T-cell (primary cell): Measurements from ENCODE around the gene CIART. TPM values are rescaled to one million over a fixed set of nuclear protein-coding genes. Genes with fewer than 3 reads are reported as not detected.
"Not testable (repeated sequence)": the region's sequence is repeated elsewhere in the genome, so short reads cannot be mapped to it uniquely, and the experiment has no call there.

Experiments
- ATAC-seq, 4 experiments: fragments of 200-7000 bp in 3 of 4; fragments of 150-1000 bp in 1 of 4; cut with Tn5 transposase; replicated peaks in 1 of 4; 1 replicate in 3 of 4; 2 replicates in 1 of 4; pipeline ENCODE4 v1.10.0; 2021; ENCODE audit warnings: moderate library complexity in 3 of 4, mild to moderate bottlenecking in 2 of 4, moderate number of reproducible peaks in 1 of 4
- CTCF ChIA-PET, 2 donors: fragments of 300-600 bp; sonication (Branson Sonifier 250); formaldehyde crosslinking; loops; one replicate each; lab custom pipeline; 2022; ENCODE audit warnings: antibody characterized with exemption in 2 of 2; lab: Charles Lee
- POLR2A ChIA-PET, 2 donors: fragments of 300-600 bp; sonication (Branson Sonifier 250); formaldehyde crosslinking; loops; one replicate each; lab custom pipeline; 2022; ENCODE audit warnings: antibody characterized with exemption in 2 of 2; lab: Charles Lee
- DNase-seq, 35 experiments: peaks; one replicate each; pipeline versions ENCODE4 v3.0.0 to v3.0.0-alpha.2; 2013 to 2023
- H3K27ac ChIP-seq: one replicate; pipeline ENCODE4 v1.5.1; 2013; ENCODE audit warnings: low read length
- H3K27me3 ChIP-seq, 2 experiments: replicated peaks in 1 of 2; 1 replicate in 1 of 2; 2 replicates in 1 of 2; pipeline versions ENCODE4 v1.6.1 to v1.7.0; 2013; ENCODE audit warnings: low read length in 1 of 2, mixed read lengths in 1 of 2; ENCODE audit not compliant: control insufficient read depth in 2 of 2, insufficient read depth in 2 of 2; ENCODE audit errors: extremely low read depth in 1 of 2
- H3K36me3 ChIP-seq, 2 donors: 1 replicate in 1 of 2; 2 replicates in 1 of 2; pipeline versions ENCODE4 v1.6.1 to v1.7.0; 2013; ENCODE audit warnings: low read length in 1 of 2; ENCODE audit not compliant: control insufficient read depth in 2 of 2, insufficient read depth in 1 of 2; ENCODE audit errors: extremely low read depth in 1 of 2
- H3K4me1 ChIP-seq, 2 experiments: 1 replicate in 1 of 2; 2 replicates in 1 of 2; pipeline versions ENCODE4 v1.6.1 to v1.7.0; 2013; ENCODE audit warnings: low read length in 2 of 2, mixed read lengths in 1 of 2; ENCODE audit not compliant: insufficient read depth in 2 of 2, control insufficient read depth in 1 of 2; ENCODE audit errors: extremely low read depth in 1 of 2
- H3K4me3 ChIP-seq, 2 donors: 1 replicate in 1 of 2; 2 replicates in 1 of 2; pipeline versions ENCODE4 v1.5.1 to v1.7.0; 2013; ENCODE audit warnings: mild to moderate bottlenecking in 2 of 2, low read length in 1 of 2, moderate library complexity in 1 of 2; ENCODE audit not compliant: control insufficient read depth in 1 of 2; ENCODE audit errors: extremely low read depth in 1 of 2
- H3K9me3 ChIP-seq: 2 replicates; pipeline ENCODE4 v1.7.0; 2013
- H3K27ac Mint-ChIP-seq, 2 donors: one replicate each; pipeline ENCODE4 v1.8.0; 2020 to 2021; ENCODE audit warnings: mild to moderate bottlenecking in 2 of 2, mixed read lengths in 2 of 2
- H3K27me3 Mint-ChIP-seq, 2 donors: one replicate each; pipeline ENCODE4 v1.8.0; 2021 to 2022; ENCODE audit warnings: mixed read lengths in 2 of 2
- H3K36me3 Mint-ChIP-seq: one replicate; pipeline ENCODE4 v1.8.0; 2021; ENCODE audit warnings: mixed read lengths
- H3K4me1 Mint-ChIP-seq, 3 donors: one replicate each; pipeline ENCODE4 v1.8.0; 2020 to 2022; ENCODE audit warnings: mixed read lengths in 3 of 3, mild to moderate bottlenecking in 1 of 3
- H3K4me3 Mint-ChIP-seq, 3 donors: one replicate each; pipeline ENCODE4 v1.8.0; 2020 to 2022; ENCODE audit warnings: mild to moderate bottlenecking in 3 of 3, mixed read lengths in 3 of 3, moderate library complexity in 3 of 3
- H3K9me3 Mint-ChIP-seq, 3 donors: one replicate each; pipeline ENCODE4 v1.8.0; 2020 to 2022; ENCODE audit warnings: mixed read lengths in 3 of 3
- WGBS: methylation state at CpG from one replicate; pipeline ENCODE4 v1.1.5; 2013; ENCODE audit warnings: missing lambda C conversion rate; ENCODE audit not compliant: insufficient coverage; 5-methylcytosine and 5-hydroxymethylcytosine counted together
- total RNA-seq, 35 experiments: library from RNA in 6 of 35; stranded (reverse) in 6 of 35; fragments of 120-200 nt in 1 of 35; gene quantifications; one replicate each; pipeline versions ENCODE4 v1.2.1 to v1.2.4 and lab custom pipeline; 2013 to 2026

The CIART gene
- total RNA-seq, 5 donors from 2014 or later (not counting 1 experiment from before 2014, with no cell fraction given) = 0.63 to 2.9 (median 1.3) TPM

DNA sequence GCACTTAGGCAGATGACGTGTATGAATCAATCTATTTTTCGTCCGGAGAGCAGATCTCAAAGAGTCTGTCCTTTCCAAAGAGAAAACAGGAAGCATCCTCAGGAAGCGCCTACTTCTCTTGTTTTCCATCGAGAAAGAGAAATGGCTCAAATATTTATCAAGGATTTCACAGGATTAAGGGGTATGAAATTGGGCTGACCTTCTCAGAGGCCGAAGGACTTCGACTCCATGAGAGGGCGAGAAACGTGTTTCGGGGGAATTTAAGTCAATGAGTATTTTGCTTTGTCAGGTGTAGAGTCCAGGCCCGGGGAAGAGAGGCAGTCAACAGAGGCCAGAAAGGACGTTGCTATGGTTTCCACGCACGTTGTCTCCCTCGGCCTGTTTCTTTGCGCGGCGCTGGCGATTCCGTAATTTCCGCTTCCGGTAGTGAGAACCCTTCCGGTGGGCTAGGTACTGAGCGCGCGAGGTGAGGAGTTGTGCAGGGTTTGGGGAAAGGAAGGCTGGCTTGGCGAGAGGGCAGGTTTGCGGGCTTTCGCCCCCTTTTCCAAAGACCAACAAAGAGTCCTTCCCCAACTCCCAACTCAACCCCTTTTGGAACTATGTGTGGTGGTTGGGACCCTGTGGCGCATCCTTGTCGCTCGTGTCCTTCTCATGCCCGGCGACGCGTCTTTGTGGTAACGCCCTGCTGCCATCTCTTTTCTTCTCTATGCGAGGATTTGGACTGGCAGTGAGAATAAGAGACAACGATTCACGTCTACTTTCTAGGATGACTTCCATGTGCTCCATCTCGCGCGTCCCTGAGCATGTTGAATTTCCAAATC is 11.3 kb downstream of the CIART start, which contains the start of gene MRPS21:
TSS of gene MRPS21 (plus strand) at position 429 of the 821 bp plus-strand sequence. CDS start 506 bp downstream, outside the sequence.
- H3K9me3 ChIP-seq = no peaks in the 10 kb centered on the region
- Mint-ChIP-seq H3K27me3 (no peaks in the 10 kb centered on the region), H3K4me1 (peaks cover 25 to 35% (median 35%) of the 10 kb centered on the region in 3 donors), H3K27ac (peak within 1 kb of the TSS; percentile 96 to 98), H3K36me3 (peaks cover 13% of the 10 kb centered on the region), H3K4me3 (peak within 1 kb of the TSS; percentile 90 to 93 (median 92)), H3K9me3 (no peaks in the 10 kb centered on the region)
- peak; percentile 64 to 94 (median 81) for DNase-seq
- no peaks in the 10 kb centered on the region for H3K27me3 ChIP-seq
- peaks cover 5 to 16% of the 10 kb centered on the region in 2 donors for H3K36me3 ChIP-seq
- ChIA-PET POLR2A (no interaction called here), CTCF (no interaction called here)
- peak within 1 kb of the TSS; percentile 79 to 95 for H3K4me3 ChIP-seq
- ATAC-seq = peak; percentile 97 to 99 (median 98)
- H3K27ac ChIP-seq = peak within 1 kb of the TSS; percentile 99
- peaks cover 7 to 22% of the 10 kb centered on the region in 2 experiments for H3K4me1 ChIP-seq
- 5% methylated on average over 22 of the region's 43 CpGs for WGBS

DNA sequence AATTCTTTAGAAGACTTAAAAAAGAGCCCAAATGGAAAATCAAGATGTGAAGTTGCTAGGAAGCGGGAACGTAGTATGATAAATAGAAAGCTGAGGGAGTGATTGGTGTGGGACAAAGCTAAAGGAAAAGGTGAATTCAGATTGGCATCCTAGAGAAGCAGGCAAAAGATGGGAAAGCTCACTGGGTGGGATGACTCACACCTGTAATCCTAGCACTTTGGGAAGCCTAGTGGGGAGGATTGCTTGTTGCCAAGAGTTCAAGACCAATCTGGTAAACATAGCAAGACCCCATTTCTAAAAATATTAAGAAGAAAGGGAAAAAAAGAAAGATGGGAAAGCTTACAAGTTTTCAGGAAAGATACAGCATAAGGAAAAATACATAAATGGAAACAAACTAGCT is 13.1 kb downstream of the CIART start:
- no peak overlapping the region for H3K27ac Mint-ChIP-seq
- peaks cover 7 to 22% of the 10 kb centered on the region in 2 experiments for H3K4me1 ChIP-seq
- H3K36me3 ChIP-seq = peaks cover 9 to 23% of the 10 kb centered on the region in 2 donors
- H3K4me1 Mint-ChIP-seq = peaks cover 31 to 36% (median 35%) of the 10 kb centered on the region in 3 donors
- H3K27me3 ChIP-seq = no peaks in the 10 kb centered on the region
- 100% methylated on average over 2 of the region's 2 CpGs for WGBS
- no peak overlapping the region for H3K27ac ChIP-seq
- no peaks in the 10 kb centered on the region for H3K9me3 Mint-ChIP-seq
- H3K27me3 Mint-ChIP-seq = no peaks in the 10 kb centered on the region
- ChIA-PET POLR2A (interaction anchor here (0.6 to 0.8 kb wide), 4 partner anchors 26 to 1362 kb away, joined by 3 to 6 read pairs (median 3); partner anchors contain the start of genes MCL1 (in 1 of the 2) and PRPF3 (in 1 of the 2)), CTCF (interaction anchor here in 1 of 2 donors (0.7 kb wide), 2 partner anchors 64 to 627 kb away, joined by 3 to 4 read pairs; no protein-coding TSS in a partner anchor)
- peaks cover 13% of the 10 kb centered on the region for H3K36me3 Mint-ChIP-seq
- peak overlapping the region in 2 of 3 donors; percentile 8 to 45 for H3K4me3 Mint-ChIP-seq
- ATAC-seq (no peak), DNase-seq (no peak)
- no peak overlapping the region for H3K4me3 ChIP-seq
- no peaks in the 10 kb centered on the region for H3K9me3 ChIP-seq

DNA sequence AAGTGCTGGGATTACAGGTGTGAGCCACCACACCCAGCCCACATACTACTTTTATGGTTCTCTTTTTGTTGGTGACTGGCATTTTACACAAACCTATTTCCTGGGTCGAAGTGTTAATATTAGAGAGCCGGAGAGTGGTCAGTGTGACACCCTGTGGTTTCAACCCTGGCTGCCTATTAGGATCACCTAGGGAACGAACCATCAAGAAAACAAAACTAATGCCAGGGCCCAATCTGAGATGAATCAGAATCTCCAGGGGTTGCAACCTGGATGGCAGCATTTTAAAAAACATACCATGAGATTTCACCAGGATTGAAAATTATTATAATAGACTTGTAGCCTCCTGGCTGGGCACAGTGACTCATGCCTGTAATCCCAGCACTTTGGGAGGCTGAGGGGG is 17.4 kb downstream of the CIART start:
- Mint-ChIP-seq H3K36me3 (peaks cover 29% of the 10 kb centered on the region), H3K4me3 (no peak overlapping the region), H3K27me3 (no peaks in the 10 kb centered on the region), H3K4me1 (peaks cover 22 to 30% (median 30%) of the 10 kb centered on the region in 3 donors), H3K9me3 (no peaks in the 10 kb centered on the region), H3K27ac (no peak overlapping the region)
- ChIA-PET POLR2A (no interaction called here), CTCF (interaction anchor here in 1 of 2 donors (0.7 kb wide), 1 partner anchor 164 kb away, joined by 3 read pairs; no protein-coding TSS in a partner anchor)
- ATAC-seq = no peak
- Histone ChIP-seq H3K27me3 (no peaks in the 10 kb centered on the region), H3K4me1 (peaks cover 3 to 4% of the 10 kb centered on the region in 2 experiments), H3K36me3 (peaks cover 9 to 41% of the 10 kb centered on the region in 2 donors), H3K4me3 (no peak overlapping the region), H3K9me3 (no peaks in the 10 kb centered on the region), H3K27ac (no peak overlapping the region)
- WGBS = 100% methylated on average over 1 of the region's 3 CpGs
- no peak for DNase-seq

DNA sequence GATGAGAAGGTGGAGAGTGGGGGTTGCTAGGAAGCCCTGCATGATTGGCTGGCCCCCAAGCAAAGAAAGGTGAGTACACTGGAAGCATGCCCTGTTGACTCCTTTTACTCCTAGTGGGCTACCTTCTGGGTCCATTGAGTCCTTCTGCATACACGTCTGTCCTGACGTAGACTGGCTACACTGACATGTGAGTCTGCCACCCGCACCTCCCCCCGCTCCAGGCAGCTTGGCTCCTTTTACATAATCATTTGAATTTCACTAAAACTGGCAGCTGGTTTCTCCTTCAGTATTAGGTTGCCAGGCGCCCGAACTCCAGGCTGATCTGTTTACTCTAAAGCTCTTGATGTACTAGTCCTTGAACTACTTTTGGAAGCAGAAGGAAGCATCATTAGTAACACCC is 20.0 kb downstream of the CIART start:
- no peaks in the 10 kb centered on the region for H3K9me3 Mint-ChIP-seq
- ATAC-seq (no peak), DNase-seq (no peak)
- ChIA-PET CTCF (interaction anchor here in 1 of 2 donors (0.5 kb wide), 1 partner anchor 37 kb away, joined by 6 read pairs; no protein-coding TSS in a partner anchor), POLR2A (interaction anchor here in 1 of 2 donors (0.6 kb wide), 1 partner anchor 36 kb away, joined by 6 read pairs; no protein-coding TSS in a partner anchor)
- Histone ChIP-seq H3K9me3 (no peaks in the 10 kb centered on the region), H3K4me3 (no peak overlapping the region), H3K27ac (no peak overlapping the region), H3K27me3 (no peaks in the 10 kb centered on the region), H3K4me1 (no peaks in the 10 kb centered on the region), H3K36me3 (peaks cover 5 to 29% of the 10 kb centered on the region in 2 donors)
- no peaks in the 10 kb centered on the region for H3K27me3 Mint-ChIP-seq
- H3K27ac Mint-ChIP-seq = no peak overlapping the region
- 88% methylated on average over 3 of the region's 6 CpGs for WGBS
- H3K4me3 Mint-ChIP-seq = no peak overlapping the region
- peaks cover 8 to 23% (median 15%) of the 10 kb centered on the region in 3 donors for H3K4me1 Mint-ChIP-seq
- peaks cover 19% of the 10 kb centered on the region for H3K36me3 Mint-ChIP-seq

DNA sequence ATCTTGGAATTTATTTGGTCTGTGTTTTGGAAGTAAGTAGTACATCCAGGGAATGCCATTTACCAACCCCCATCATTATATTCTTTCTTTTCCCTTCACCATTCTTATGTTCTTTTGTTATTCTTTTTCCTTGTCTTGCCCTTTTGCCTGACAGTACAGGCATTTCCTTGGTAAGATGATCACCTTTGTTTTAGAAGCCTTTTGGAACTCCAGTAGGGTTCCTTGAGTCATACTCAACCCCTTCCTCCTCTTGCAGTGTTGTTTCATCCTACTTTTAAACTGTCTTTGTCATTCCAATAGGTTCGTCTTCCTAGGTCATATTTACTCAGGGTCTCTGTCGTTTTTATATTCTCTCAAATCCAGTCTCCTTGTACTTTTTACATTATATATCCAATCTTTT is 20.5 kb downstream of the CIART start:
- POLR2A ChIA-PET = interaction anchor here in 1 of 2 donors (0.5 kb wide), 1 partner anchor 977 kb away, joined by 9 read pairs; no protein-coding TSS in a partner anchor
- Histone ChIP-seq H3K4me1 (no peaks in the 10 kb centered on the region), H3K9me3 (no peaks in the 10 kb centered on the region), H3K4me3 (no peak overlapping the region), H3K36me3 (peaks cover 5 to 32% of the 10 kb centered on the region in 2 donors), H3K27ac (no peak overlapping the region), H3K27me3 (no peaks in the 10 kb centered on the region)
- Mint-ChIP-seq H3K27me3 (no peaks in the 10 kb centered on the region), H3K4me1 (peaks cover 5 to 23% (median 13%) of the 10 kb centered on the region in 3 donors), H3K4me3 (no peak overlapping the region), H3K9me3 (no peaks in the 10 kb centered on the region), H3K27ac (peak overlapping the region in 1 of 2 donors; percentile 15), H3K36me3 (peaks cover 20% of the 10 kb centered on the region)
- CTCF ChIA-PET = interaction anchor here in 1 of 2 donors (0.5 kb wide), 1 partner anchor 36 kb away, joined by 6 read pairs; no protein-coding TSS in a partner anchor
- DNase-seq (no peak), ATAC-seq (no peak)
- WGBS = 85% methylated on average over 2 of the region's 2 CpGs

DNA sequence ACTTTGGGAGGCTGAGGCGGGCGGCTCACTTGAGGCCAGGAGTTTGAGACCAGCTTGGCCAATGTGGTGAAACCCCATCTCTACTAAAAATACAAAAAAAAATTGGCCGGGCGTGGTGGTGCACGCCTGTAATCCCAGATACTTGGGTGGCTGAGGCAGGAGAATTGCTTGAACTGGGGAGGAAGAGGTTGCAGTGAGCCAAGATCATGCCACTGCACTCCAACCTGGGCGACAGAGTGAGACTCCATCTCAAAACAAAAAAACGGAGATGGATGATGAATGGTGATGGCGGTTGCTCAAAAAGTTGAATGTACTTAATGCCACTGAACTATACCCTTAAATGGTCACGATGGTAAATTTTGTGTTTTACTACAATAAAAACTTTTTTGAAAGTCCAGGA is 26.2 kb downstream of the CIART start:
- DNase-seq, CTCF ChIA-PET: not testable (repeated sequence)
- WGBS = no CpG with 5 or more reads among the region's 9 CpGs

More for the DNA sequence above, 26.2 kb downstream of the CIART start:
- POLR2A ChIA-PET, H3K27ac Mint-ChIP-seq, H3K27me3 ChIP-seq, H3K4me1 ChIP-seq, H3K9me3 ChIP-seq, ATAC-seq, H3K9me3 Mint-ChIP-seq, H3K27me3 Mint-ChIP-seq, H3K4me3 Mint-ChIP-seq, H3K4me3 ChIP-seq, H3K4me1 Mint-ChIP-seq, H3K27ac ChIP-seq: not testable (repeated sequence)
- peaks cover 0 to 12% of the 10 kb centered on the region in 2 donors for H3K36me3 ChIP-seq
- H3K36me3 Mint-ChIP-seq = peaks cover 15% of the 10 kb centered on the region
